ENCODE results near the gene TMIGD3.

DNA sequence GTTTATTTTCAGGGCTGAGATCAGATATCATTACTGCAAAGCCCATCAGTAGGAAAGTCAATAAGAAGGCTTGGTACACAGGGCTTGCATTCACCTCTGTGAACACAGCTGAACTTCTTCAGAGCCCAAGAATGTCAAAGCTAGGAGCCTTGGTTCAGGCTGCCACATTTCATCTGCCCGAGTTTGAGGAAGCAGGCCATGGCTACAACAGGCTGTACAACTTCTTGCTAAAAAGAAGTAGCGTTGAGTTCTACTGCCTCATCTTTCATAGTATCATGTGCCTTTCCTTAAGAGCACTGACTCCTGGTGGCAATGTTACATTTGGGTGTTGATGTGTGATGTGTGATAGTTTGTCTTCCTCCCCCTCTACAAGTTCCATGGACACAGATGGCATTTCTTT is 19.6 kb downstream of the TMIGD3 start:
- TF ChIP-seq, protein P1, sequence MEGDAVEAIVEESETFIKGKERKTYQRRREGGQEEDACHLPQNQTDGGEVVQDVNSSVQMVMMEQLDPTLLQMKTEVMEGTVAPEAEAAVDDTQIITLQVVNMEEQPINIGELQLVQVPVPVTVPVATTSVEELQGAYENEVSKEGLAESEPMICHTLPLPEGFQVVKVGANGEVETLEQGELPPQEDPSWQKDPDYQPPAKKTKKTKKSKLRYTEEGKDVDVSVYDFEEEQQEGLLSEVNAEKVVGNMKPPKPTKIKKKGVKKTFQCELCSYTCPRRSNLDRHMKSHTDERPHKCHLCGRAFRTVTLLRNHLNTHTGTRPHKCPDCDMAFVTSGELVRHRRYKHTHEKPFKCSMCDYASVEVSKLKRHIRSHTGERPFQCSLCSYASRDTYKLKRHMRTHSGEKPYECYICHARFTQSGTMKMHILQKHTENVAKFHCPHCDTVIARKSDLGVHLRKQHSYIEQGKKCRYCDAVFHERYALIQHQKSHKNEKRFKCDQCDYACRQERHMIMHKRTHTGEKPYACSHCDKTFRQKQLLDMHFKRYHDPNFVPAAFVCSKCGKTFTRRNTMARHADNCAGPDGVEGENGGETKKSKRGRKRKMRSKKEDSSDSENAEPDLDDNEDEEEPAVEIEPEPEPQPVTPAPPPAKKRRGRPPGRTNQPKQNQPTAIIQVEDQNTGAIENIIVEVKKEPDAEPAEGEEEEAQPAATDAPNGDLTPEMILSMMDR (conservative IDR thresholded peaks at IDR 0.05; ENCODE audit: low read depth, low read length): no peak
- TF ChIP-seq EZH2 (IDR thresholded peaks at IDR 0.05; ENCODE audit: low read length, unreplicated experiment): no peak

Data from PC-3 (cell line).